ENCODE results near the gene SLC6A19.
"Not testable (repeated sequence)": the region's sequence is repeated elsewhere in the genome, so short reads cannot be mapped to it uniquely, and the experiment has no call there.

SLC6A19 gene

DNA sequence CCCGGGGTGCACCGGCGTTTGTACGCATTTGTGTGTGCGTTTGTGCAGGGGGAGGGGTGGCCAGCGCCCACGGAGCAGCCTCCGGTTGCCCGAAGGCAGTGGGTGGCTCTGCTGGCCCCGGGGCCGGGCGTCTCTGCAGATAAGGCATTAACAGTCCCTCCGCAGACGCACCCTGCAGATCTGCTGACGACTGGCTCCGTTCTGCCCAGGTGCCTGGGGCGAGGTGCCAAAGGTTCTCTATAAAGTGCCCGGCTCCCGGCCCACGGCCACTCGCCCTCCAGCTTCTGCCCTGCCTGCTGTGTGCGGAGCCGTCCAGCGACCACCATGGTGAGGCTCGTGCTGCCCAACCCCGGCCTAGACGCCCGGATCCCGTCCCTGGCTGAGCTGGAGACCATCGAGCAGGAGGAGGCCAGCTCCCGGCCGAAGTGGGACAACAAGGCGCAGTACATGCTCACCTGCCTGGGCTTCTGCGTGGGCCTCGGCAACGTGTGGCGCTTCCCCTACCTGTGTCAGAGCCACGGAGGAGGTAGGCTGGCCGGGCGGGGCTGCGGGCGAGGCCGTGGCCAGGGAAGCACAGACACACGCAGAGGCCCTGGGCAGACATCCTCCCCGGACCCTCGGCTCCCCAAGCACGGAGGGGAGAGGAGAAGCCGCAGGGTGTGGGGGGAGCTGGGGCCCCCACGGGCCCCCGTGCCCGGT is at the start of gene SLC6A19:
TSS of gene SLC6A19 (plus strand) at position 269 of the 699 bp plus-strand sequence. CDS start at position 325, 56 bp downstream.
- DNase-seq: no peak

DNA sequence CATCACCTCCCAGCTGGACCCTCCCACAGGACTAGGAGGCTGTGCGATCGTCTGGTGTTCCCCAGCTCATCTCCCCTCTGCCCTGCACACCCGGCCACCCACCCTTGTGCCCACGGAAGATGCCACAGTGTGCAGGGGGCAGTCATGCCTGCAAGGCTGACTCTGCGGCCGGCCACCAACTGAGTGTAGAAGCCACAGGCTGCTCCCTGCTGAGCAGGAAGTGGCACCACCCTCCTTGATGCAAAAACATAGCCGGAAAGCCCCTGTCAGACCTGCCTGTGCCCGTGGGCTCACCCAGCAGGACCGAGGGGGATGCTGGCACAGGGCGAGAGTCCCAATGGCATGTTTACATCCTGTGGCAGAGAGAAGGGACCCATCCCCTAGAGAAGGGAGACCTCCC is 49.2 kb upstream of the SLC6A19 start:
- no peak for DNase-seq

DNA sequence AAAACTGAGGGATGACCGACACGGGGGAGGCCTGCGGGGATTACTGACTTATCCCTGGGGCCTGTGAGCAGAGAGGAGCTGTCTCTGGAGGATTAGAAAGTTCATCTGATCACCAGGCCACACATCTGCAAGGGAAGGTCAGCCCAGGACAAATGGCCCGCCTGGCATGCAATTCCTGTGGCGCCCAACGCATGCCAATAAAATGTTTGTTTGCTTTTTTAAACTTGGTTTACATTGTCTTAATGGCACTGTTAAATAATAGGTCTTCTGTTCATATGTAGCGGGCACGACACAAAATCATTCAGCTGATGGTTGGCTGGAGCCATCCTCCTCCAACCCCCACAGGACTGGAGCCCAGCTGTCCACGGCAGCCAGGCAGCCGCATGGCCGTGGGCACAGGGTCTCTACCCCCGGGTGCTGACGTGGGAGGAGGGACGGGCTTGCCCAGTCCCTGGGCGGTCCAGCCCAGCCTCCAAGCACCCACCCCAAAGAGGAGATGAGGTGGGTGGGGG is 48.6 kb upstream of the SLC6A19 start:
- DNase-seq: no peak

DNA sequence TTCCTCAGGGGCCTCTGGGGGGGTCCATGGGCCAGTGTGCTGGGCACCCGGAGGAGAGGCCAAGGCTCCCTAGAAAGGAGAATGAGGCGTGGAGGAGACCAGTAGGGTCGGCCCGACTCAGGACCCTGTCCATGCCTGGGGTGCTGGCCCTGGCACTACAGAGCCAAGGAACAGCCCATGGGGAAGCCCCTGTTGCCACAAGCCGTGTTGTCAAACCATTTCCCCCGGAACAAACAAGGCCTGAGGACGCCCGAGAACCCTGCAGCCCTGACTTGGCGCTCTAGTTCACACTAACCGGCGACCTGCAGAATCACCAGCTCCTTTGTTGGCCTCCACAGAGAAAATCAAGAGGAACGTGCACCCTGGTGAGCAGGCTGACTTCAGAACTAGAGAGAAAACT is 48.0 kb upstream of the SLC6A19 start:
- DNase-seq: no peak

DNA sequence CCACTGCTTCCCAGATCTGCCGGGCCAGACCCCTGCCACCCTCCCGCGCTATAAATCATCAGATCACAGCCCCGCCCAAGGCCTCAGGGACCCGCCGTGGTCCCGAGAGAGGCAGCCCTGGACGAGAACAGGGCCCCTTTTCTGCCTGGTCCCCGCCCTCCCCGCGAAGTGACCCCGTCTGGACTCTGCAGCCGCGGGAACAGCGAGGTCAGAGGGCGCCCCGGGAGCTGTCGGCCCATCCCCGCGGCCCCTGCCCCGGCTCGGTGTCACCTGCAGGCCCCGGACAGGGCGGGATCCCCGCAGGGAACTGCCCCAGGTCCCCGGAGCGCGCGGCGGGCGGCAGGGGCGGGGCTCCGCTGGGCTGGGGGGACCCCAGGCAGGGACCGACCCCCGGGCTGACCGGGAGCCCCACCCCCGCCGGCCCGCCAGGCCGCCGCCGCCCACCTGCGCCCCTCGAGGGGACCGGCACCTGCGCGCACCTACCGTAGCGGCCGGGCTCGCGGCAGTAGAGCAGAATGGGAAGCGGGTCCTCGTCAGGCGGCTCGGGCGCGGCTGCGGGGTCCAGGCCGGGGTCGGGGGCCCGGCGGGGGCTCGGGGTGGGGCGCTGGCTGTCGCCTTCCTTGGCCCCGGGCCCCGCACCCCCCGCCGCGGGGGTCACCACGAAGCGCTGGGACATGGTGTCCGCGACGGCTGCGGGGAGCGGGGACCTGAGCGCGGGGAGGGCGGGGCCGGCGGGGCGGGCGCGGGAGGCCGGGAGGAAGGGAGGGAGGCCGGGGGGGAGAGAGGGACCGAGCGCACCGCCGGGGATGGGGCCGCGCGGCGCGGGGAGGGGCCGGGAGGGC is 46.0 kb upstream of the SLC6A19 start:
- no peak for DNase-seq

DNA sequence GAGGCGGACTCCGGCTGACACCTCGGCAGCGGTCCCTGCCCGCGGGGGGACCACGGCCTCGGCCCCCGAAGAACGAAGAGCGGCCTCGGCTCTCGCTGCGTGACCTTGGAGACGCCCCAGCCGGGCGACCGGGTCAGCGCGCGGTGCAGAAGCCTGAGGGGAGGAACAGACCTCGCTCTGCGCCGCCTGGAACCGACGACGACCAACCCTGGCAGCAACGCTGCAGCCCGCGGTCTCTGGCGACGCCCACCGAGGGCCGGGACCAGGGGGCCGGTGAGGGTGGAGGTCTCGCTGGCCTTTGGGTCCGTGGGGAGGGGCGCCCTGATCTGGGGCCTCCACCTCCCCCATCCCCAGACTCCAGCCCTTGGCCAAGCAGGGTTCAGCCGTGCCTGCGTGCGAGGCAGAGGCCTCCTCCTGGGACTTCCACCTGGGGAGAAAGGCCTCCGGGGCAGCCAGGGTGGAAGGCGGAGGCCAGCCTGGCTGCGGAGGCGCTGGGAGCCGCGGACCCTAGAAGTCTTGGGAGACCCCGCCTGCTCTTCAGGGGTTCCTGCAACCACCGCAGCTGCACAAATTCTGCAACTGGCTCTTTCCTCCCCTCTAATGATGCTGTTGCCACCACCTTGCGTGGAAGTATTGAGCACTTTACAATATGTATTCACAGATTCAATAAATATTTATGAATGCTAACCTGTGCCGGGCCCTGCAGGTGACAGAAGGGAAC is 45.2 kb upstream of the SLC6A19 start:
- DNase-seq: no peak

DNA sequence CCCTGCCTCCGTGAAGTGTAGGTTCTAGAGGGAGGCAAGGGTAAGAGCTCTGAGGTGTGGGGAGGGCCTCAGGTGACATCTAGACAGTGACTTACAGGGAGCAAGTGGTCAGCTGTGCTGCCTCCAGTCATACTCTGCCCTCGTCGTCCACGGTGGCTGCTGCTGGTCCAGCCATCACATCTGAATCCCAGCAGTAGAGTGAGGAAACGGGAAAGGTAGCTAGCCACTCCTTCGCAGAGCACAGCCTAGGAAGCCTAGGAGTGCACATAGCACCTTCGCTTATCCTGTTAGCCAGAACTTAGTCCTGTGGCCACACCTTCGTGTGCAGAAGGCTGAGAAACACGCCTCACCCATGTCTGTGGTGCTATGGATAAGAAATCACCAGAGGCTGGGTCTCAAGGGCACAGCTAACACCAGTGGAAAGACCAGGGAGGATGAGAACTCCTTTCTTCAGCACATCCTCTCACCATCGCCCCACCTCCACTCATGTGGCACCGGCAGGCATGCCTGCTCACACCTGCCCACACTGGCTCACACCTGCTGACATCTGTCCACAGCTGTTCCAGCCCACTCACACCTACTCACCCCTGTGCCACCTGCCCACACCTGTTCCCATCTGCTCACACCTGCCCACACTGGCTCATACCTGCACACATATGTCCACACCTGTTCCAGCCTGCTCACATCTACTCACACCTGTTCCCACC is 44.5 kb upstream of the SLC6A19 start:
- no peak for DNase-seq

DNA sequence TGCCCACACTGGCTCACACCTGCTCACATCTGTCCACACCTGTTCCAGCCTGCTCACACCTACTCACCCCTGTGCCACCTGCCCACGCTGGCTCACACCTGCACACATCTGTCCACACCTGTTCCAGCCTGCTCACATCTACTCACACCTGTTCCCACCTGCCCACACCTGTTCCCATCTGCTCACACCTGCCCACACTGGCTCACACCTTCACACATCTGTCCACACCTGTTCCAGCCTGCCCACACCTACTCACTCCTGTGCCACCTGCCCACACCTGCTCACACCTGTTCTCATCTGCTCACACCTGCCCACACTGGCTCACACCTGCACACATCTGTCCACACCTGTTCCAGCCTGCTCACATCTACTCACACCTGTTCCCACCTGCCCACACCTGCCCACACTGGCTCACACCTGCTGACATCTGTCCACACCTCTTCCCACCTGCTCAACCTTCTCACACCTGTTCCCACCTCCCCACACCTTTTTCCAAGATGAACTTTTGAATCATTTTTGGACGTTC is 43.9 kb upstream of the SLC6A19 start:
- not testable (repeated sequence) for DNase-seq

DNA sequence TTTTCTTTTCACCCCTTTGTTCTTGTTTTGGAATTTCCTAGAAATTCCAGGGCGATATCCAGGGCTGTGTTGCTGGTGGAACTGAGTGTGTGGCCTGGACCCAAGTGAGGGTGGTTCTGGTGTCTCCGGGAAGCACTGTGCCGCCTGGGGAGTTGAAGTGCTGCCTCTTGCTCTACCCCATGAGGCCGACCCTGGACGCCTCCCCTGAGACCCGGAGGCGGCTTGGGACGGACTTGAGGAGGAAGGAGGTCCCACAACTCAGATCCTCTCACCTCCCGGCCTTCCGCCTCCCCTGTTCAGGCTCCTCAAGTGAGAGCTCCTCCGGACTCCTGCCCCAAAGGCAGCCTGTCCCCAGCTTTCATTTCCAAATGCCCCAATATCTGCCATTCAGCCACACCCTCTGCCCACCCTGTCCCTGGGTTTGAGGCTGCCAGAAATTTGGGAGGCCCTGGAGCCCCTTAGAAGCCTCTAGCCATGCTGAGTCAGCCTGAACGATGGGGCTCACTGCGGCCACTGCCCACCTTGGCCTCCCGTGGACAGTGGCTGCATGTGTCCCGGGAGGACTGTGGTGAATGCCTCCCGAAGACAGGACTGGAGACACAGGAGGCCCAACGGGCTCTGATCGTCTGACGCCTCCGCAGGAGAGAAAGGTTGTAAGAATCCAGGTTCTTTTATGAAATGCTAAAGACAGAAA is 42.6 kb upstream of the SLC6A19 start:
- DNase-seq: no peak

DNA sequence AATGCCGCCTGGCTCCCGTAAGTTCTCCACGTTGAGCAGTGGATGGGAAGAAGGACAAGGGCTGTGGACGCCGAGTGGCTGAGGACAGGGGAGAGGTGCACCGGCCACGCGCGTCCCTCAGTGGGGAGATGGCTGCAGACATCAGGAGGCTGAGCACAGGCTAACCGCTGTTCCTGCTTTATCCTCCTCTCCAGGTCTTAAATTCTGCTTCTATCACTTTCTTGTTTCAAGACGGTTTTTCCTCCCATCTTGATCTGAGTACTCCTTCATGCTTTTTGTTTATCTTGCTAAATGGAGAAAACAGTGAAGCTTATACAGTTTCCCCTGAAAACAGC is 42.1 kb upstream of the SLC6A19 start:
- DNase-seq: no peak

DNA sequence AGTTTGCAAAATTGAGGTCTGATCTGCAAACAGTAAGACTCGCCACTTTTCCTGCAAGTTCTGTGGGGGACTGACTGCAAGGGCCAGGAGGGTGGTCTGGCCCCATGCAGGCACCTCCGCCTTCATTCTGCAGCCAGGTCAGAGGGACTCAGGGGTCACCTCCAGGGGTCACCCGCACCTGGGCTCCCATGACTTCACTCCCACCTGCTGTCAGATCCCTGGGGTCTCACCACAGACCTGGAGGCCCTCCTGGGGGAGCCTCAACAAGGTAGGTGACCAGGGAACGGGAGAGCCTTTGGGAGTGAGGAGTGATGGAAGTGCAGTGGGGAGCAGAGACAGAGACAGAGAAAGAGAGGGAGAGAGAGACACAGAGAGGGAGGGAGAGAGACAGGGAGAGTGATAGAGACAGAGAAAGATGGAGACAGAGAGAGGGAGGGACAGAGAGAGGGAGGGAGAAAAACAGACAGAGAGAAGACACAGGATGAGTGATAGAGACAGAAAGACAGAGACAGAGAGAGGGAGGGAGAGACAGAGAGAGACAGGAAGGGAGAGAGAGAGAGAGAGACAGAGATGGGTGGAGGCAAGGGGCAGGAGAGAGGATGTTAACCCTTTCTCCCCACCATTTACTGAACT is 41.5 kb upstream of the SLC6A19 start:
- DNase-seq: no peak

DNA sequence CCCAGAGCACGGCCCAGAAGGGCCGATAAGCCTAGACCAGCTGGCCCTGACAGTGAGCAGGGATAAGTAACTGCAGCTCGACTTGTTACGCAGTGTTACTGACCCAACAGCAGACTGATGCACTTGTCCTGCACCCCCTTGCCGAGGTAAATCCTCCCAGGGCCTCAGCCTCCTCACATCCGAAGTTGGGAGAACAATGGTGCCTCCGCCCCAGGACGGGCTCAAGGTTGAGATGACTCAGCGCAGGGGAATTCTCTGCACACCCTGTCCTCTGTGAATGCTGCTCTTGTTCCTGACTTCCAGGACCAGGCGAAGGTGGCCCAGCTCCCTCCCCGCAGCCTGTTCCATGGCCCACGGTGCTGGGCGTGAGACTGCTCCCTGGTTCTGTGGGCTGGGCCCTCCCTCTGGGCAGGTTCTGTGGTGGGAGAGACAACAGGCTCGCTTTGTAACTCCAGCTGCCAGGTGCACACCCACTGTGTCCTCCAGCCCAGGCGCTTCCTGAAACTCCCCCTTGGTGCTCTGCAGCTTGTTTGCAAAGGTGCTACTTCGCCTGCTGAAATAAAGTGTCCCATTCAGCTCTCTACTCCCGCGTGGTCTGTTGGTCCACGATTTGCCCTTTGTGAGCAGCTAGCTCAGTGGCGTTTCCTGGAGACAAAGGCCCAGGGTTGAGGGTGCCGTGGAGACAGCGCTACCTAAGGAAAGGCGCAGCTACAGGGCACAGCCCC is 40.1 kb upstream of the SLC6A19 start:
- DNase-seq: no peak

DNA sequence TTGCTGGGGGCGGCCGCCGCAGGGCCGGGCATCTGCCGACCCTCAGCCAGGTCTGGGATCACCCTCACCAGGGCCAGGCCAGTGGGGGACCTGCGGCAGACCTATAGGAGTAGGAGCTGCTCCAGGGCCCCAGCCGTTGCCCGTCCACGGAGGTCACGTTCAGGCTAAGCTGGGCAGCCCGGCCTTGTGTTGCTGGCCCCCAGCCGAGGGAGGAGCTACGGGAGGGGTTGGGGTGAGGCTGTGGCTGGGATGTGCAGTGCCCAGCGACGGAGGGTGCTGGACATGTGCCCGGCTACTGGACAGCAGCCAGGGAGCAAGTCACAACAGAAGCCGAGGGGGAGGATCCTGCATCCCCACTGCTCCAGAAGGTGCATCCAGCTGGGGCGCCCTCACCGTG is 39.6 kb upstream of the SLC6A19 start:
- no peak for DNase-seq

DNA sequence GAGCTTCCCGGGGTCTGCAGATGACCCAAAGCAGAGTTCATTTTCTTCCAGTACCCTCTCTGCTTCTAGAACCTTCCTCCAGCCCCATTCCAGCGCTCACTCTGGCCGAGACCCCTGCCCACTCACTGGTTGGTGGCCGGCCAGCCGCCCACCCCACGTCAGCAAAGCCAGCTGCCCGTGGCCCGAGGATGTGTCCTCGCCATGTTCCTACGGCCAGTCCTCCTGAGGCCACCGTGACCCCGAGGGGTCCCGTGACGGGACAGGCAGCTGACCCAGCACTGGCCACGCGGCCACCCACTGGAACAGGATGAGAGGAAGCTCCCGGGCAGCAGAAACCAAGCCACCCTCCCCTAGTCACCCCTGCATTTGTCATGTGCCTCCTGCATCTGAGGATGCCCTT is 39.1 kb upstream of the SLC6A19 start:
- DNase-seq: no peak

DNA sequence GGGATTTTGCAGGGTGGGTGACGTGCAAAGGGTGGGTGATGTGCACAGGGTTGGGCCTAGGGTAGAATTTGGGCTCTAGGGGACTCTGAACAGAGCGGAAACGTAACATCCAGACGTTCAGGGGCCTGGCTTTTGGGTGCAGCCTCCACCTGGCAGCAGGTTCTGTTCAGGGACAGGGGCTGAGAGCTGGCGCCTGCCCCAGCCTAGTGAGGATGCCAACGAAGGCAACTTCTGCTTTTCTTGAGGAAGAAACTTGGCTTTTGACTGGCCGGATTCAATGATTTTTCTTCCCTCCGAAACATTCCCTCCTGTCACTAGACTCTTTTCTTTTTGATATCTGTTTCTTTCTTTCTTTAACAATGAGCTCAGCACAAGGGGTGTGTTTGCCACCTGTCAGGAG is 38.6 kb upstream of the SLC6A19 start:
- DNase-seq: no peak

DNA sequence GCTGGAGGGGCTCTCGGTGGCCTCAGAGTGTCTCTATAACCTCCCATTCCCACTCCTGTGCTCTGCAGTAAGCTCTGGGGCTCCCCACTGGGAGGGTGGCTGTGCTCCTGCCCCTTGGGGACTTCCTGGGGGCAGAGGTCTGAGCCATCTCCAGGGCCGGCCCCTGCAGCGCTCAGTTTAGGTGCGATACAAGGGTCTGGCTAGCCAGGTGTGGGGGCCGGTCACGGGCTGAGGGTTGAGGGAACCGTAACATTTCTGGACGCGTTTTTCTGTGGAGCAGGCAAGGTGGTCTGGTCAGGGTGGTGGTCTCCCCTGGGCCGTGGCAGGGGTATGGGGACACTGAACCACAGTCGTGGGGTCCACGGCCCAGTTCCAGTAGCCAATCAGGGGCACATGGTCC is 38.0 kb upstream of the SLC6A19 start:
- no peak for DNase-seq

DNA sequence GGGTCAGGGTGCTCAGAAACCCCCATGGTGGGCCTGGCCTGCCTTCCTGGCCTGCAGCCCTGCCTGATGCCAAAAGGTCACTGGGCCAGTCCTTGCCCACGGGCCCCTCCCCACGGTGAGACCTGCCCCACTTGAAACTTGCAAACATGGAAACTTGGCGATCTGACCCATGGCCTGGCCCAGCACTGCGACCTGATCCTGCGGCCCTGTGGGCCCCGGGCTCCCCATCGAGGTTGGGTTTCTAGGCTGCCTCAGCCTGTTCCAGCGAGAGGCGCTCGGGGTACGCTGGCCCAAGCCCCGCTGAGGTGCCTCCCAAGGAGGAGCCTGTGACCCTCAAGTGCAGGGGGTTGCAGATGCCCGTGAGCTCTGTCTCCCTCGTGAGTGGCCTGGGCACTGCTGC is 37.5 kb upstream of the SLC6A19 start:
- no peak for DNase-seq

DNA sequence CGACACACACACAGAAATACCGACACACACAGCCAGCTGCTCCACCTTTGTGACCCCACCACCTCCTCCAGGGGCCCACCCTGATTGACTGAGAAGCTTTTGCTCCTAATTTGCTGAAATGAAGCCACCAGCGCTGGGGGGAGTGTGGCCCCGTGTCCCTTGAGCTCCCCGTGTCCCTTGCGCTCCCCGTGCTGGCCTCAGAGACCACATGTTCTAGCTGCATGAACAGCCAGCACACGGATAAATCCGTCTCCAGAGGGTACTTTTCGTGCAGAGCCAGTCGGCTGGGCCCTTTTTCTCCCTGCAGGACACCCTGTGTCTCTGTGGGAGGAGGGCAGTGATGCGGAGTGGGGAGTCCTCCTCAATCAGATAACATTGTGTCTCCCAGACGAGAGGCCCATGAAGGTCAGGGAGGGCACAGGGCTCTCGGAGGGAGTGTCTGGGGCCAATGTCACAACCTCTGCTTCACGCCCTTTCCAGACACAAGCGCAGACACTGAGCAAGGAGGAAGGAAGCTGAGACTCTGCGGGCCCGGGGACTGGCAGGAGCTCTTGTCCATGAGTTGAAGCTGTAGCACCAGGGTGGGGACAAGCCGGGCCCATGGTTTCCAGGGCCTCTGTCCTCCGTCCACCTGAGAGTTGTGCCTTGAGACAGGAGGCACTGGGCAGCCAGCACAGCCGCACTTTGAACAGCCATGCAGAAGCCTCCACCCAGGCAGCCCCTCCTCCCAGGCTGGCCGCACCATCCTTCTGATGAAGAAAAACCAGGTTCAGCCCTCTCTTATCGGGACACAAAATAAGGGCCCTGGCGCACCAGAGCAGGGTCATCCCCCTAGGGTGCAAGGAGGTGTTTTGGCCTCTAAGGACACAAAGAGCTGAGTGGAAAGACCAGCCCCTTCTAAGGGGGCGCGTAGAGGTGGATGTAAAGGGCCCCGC is 36.4 kb upstream of the SLC6A19 start:
- no peak for DNase-seq

DNA sequence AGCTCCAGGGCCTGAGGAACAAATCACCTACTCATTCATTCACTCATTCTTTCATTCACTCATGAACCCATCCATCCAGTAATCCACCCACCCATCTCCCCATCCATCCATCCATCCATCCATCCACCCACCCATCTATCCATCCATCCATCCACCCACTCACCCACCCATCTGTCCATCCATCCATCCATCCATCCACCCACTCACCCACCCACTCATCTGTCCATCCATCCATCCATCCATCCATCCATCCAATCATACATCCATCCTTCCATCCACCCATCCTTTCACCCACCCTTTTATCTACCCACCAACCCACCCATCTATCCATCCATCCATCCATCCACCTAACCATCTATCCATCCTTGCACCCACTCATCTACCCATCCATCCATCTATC is 35.5 kb upstream of the SLC6A19 start:
- no peak for DNase-seq

DNA sequence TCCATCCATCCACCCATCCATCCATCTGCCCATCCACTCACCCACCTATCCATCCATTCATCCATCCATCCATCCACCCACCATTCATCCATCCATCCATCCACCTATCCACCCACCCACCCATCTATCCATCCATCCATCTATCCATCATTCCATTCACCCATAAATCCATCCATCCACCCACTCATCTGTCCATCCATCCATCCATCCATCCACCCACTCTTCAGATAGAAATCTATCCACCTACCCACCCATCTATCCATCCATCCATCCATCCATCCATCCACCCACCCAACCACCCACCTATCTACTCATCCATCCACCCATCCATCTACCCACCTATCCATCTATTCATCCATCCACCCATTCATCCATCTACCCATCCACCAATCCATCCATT is 35.0 kb upstream of the SLC6A19 start:
- DNase-seq: no peak
